Transverse colon (tissue), 4 donors: ENCODE measurements around the gene RNGTT. TPM values are rescaled to one million over a fixed set of nuclear protein-coding genes. Genes with fewer than 3 reads are reported as not detected.

Source experiments
- DNase-seq: peaks from one replicate; pipeline ENCODE4 v3.0.0-alpha.2; 2019
- H3K27ac ChIP-seq, 4 donors: fragments of 200-600 bp; sonication (generic); 2 replicates each; pipeline ENCODE4 v1.5.1; 2016 to 2018; ENCODE audit warnings: inconsistent platforms in 4 of 4
- H3K27me3 ChIP-seq: fragments of 200-600 bp; sonication (generic); 2 replicates; pipeline ENCODE4 v1.5.1; 2017; ENCODE audit warnings: inconsistent platforms
- H3K36me3 ChIP-seq, 4 donors: fragments of 200-600 bp; sonication (generic); 2 replicates each; pipeline ENCODE4 v1.5.1; 2017 to 2019; ENCODE audit warnings: inconsistent platforms in 4 of 4
- H3K4me1 ChIP-seq, 4 donors: fragments of 200-600 bp; sonication (generic); 2 replicates each; pipeline ENCODE4 v1.5.1; 2017 to 2020; ENCODE audit warnings: inconsistent platforms in 4 of 4
- H3K4me3 ChIP-seq, 4 donors: fragments of 200-600 bp; sonication (generic); 1 replicate in 1 of 4; 2 replicates in 3 of 4; pipeline versions ENCODE4 v1.5.1 to v1.6.1; 2017 to 2019; ENCODE audit warnings: inconsistent platforms in 4 of 4
- H3K9me3 ChIP-seq, 2 donors: fragments of 200-600 bp; sonication (generic); 2 replicates each; pipeline ENCODE4 v1.5.1; 2017 to 2019; ENCODE audit warnings: inconsistent platforms in 2 of 2
- CTCF ChIP-seq, 5 experiments: fragments of 200-600 bp in 3 of 5; fragments of 450-650 bp in 2 of 5; sonication (generic) in 3 of 5; IDR thresholded peaks; 1 replicate in 2 of 5; 2 replicates in 3 of 5; pipeline ENCODE4 v1.5.1; 2016 to 2017; ENCODE audit warnings: antibody characterized with exemption in 5 of 5, inconsistent platforms in 3 of 5, mild to moderate bottlenecking in 2 of 5, moderate library complexity in 1 of 5
- EP300 ChIP-seq: sonication (generic); formaldehyde crosslinking; IDR thresholded peaks from one replicate; pipeline ENCODE4 v1.6.1; 2017; ENCODE audit warnings: antibody characterized with exemption, low read depth
- POLR2A ChIP-seq: fragments of 450-650 bp; IDR thresholded peaks from one replicate; pipeline ENCODE4 v1.6.1; 2016; ENCODE audit warnings: antibody characterized with exemption, mild to moderate bottlenecking, moderate library complexity
- POLR2AphosphoS5 ChIP-seq, 3 donors: sonication (generic); formaldehyde crosslinking; IDR thresholded peaks; one replicate each; pipeline ENCODE4 v1.6.1; 2016; ENCODE audit warnings: antibody characterized with exemption in 3 of 3
- WGBS, 2 donors: methylation state at CpG; one replicate each; pipeline ENCODE4 v1.1.5; 2018; ENCODE audit warnings: low coverage in 1 of 2; 5-methylcytosine and 5-hydroxymethylcytosine counted together
- in situ Hi-C, 4 donors: fragments of 200-750 bp; cut with MboI; loops; one replicate each; pipeline versions ENCODE4 v1.15.0 to v1.15.1; 2017; ENCODE audit warnings: low sequenced_read_pairs in 3 of 4, low pct_ligation_motif_present in 1 of 4, low pct_unique_long_range_greater_than_20kb in 1 of 4
- intact Hi-C: fragments of 100-400 bp; cut with DNase I; formaldehyde crosslinking; loops from one replicate; pipeline ENCODE4 v1.15.1; 2023; ENCODE audit warnings: low total_unique reads
- total RNA-seq, 4 donors: library from RNA; depleted of rRNA; stranded (reverse); fragments of >200 nt; gene quantifications; one replicate each; pipeline ENCODE4 v1.1.0, GENCODE V29; 2016

The RNGTT gene
- total RNA-seq, 4 donors from 2014 or later = 5.4 to 20.9 (median 15.2) TPM

- 98 to 100% methylated on average over 1 to 2 of the region's 2 CpGs for WGBS, 2 donors
- in situ Hi-C loops (no loop called here), intact Hi-C loops (no loop called here)
- H3K36me3 ChIP-seq = peaks cover 0 to 6% (median 0%) of the 10 kb centered on the region in 4 donors
- no peaks in the 10 kb centered on the region for H3K27me3 ChIP-seq
- no peaks in the 10 kb centered on the region for H3K4me1 ChIP-seq
- no peak for DNase-seq
- H3K27ac ChIP-seq = no peak overlapping the region
- H3K4me3 ChIP-seq = no peak overlapping the region
- TF ChIP-seq POLR2A (no peak), EP300 (no peak), CTCF (IDR thresholded peaks at IDR 0.05) (no peak), POLR2AphosphoS5 (IDR thresholded peaks at IDR 0.05) (no peak)
- H3K9me3 ChIP-seq = no peaks in the 10 kb centered on the region
These were observed 80.9 kb downstream of the RNGTT start for GRCh38 chr6:88882536-88882935.

- no peaks in the 10 kb centered on the region for H3K27me3 ChIP-seq
- no peak overlapping the region for H3K27ac ChIP-seq
- 80 to 84% methylated on average over 1 of the region's 1 CpG for WGBS, 2 donors
- H3K9me3 ChIP-seq = no peaks in the 10 kb centered on the region
- in situ Hi-C loops (no loop called here), intact Hi-C loops (no loop called here)
- no peaks in the 10 kb centered on the region for H3K4me1 ChIP-seq
- DNase-seq = no peak
- TF ChIP-seq EP300 = no peak
- TF ChIP-seq CTCF (IDR thresholded peaks at IDR 0.05) = no peak
- no peak for TF ChIP-seq POLR2AphosphoS5 (IDR thresholded peaks at IDR 0.05)
- no peak for TF ChIP-seq POLR2A
- H3K36me3 ChIP-seq = peaks cover 0 to 5% (median 0%) of the 10 kb centered on the region in 4 donors
- H3K4me3 ChIP-seq = no peak overlapping the region
These were observed 82.0 kb downstream of the RNGTT start for GRCh38 chr6:88881451-88881850.

- H3K4me3 ChIP-seq = no peak overlapping the region
- no peaks in the 10 kb centered on the region for H3K4me1 ChIP-seq
- no peak for DNase-seq
- no peak overlapping the region for H3K27ac ChIP-seq
- TF ChIP-seq POLR2AphosphoS5 (IDR thresholded peaks at IDR 0.05) (no peak), POLR2A (no peak), CTCF (IDR thresholded peaks at IDR 0.05) (no peak), EP300 (no peak)
- 88% methylated on average over 2 of the region's 2 CpGs for WGBS, 2 donors
- intact Hi-C loops (no loop called here), in situ Hi-C loops (no loop called here)
- no peaks in the 10 kb centered on the region for H3K36me3 ChIP-seq
- no peaks in the 10 kb centered on the region for H3K9me3 ChIP-seq
- no peaks in the 10 kb centered on the region for H3K27me3 ChIP-seq
These were observed 83.4 kb downstream of the RNGTT start for GRCh38 chr6:88880021-88880420.

- H3K36me3 ChIP-seq = no peaks in the 10 kb centered on the region
- in situ Hi-C loops = no loop called here
- intact Hi-C loops = no loop called here
- DNase-seq = no peak
- no peaks in the 10 kb centered on the region for H3K9me3 ChIP-seq
- no peak overlapping the region for H3K4me3 ChIP-seq
- H3K27ac ChIP-seq = no peak overlapping the region
- TF ChIP-seq POLR2AphosphoS5 (IDR thresholded peaks at IDR 0.05) = no peak
- no peak for TF ChIP-seq POLR2A
- no peak for TF ChIP-seq EP300
- no peak for TF ChIP-seq CTCF (IDR thresholded peaks at IDR 0.05)
- peaks cover 0 to 6% (median 0%) of the 10 kb centered on the region in 4 donors for H3K4me1 ChIP-seq
- no peaks in the 10 kb centered on the region for H3K27me3 ChIP-seq
- WGBS, 2 donors = 94 to 96% methylated on average over 7 of the region's 7 CpGs
These were observed 85.5 kb downstream of the RNGTT start for GRCh38 chr6:88877893-88878292.
